ENCODE measurements around the gene OR8S1.

- TF ChIP-seq EZH2 (IDR thresholded peaks at IDR 0.05; ENCODE audit: low read length): no peak
- TF ChIP-seq, protein P1, sequence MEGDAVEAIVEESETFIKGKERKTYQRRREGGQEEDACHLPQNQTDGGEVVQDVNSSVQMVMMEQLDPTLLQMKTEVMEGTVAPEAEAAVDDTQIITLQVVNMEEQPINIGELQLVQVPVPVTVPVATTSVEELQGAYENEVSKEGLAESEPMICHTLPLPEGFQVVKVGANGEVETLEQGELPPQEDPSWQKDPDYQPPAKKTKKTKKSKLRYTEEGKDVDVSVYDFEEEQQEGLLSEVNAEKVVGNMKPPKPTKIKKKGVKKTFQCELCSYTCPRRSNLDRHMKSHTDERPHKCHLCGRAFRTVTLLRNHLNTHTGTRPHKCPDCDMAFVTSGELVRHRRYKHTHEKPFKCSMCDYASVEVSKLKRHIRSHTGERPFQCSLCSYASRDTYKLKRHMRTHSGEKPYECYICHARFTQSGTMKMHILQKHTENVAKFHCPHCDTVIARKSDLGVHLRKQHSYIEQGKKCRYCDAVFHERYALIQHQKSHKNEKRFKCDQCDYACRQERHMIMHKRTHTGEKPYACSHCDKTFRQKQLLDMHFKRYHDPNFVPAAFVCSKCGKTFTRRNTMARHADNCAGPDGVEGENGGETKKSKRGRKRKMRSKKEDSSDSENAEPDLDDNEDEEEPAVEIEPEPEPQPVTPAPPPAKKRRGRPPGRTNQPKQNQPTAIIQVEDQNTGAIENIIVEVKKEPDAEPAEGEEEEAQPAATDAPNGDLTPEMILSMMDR (optimal IDR thresholded peaks at IDR 0.05 in 1 of 3, IDR thresholded peaks at IDR 0.05 in 1 of 3, conservative IDR thresholded peaks at IDR 0.05 in 1 of 3; ENCODE audit: extremely low read depth in 1 of 3, insufficient read depth in 2 of 3, low read length in 3 of 3): no peak
Measured at GRCh38 chr12:48486261-48486660, 39.2 kb upstream of the OR8S1 start.
